SK-N-SH (cell line): ENCODE data around the gene TRAF4. TPM values are rescaled to one million over a fixed set of nuclear protein-coding genes. Genes with fewer than 3 reads are reported as not detected.

Experiments used
- CTCF ChIA-PET: fragments of 300-600, 350-600 bp; formaldehyde crosslinking; extraction: SDS; loops from one replicate; lab custom pipeline; 2021; lab: Yijun Ruan, JAX
- POLR2A ChIA-PET: fragments of 350-600 bp; sonication (Branson Sonifier 250); formaldehyde crosslinking; extraction: SDS; loops from one replicate; lab custom pipeline; 2020; ENCODE audit warnings: antibody characterized with exemption, inconsistent platforms; lab: Yijun Ruan, JAX
- DNase-seq: peaks from one replicate; pipeline ENCODE4 v3.0.0; 2012
- H2AFZ ChIP-seq: fragments of 200-600 bp; sonication (generic); 2 replicates; pipeline ENCODE4 v1.8.1; 2016; ENCODE audit warnings: antibody characterized with exemption, mild to moderate bottlenecking, low read depth
- H3F3A ChIP-seq: fragments of 200-600 bp; sonication (generic); replicated peaks from 2 replicates; pipeline ENCODE3; 2016; ENCODE audit warnings: antibody characterized with exemption, mild to moderate bottlenecking; ENCODE audit not compliant: insufficient read depth
- H3K27ac ChIP-seq, 2 experiments: fragments of 200-500 bp in 1 of 2; fragments of 200-600 bp in 1 of 2; sonication (Bioruptor generic) in 1 of 2; sonication (generic), shearing (Covaris generic) in 1 of 2; 2 replicates each; pipeline versions ENCODE4 v1.5.1 to v1.6.1; 2014 to 2016; ENCODE audit warnings: low read depth in 2 of 2, inconsistent platforms in 1 of 2, low read length in 1 of 2, mild to moderate bottlenecking in 1 of 2, mixed read lengths in 1 of 2
- H3K27me3 ChIP-seq: fragments of 200-600 bp; sonication (generic), shearing (Covaris generic); 2 replicates; pipeline ENCODE4 v1.6.1; 2016; ENCODE audit warnings: mixed run types; ENCODE audit not compliant: insufficient read depth
- H3K36me3 ChIP-seq, 2 experiments: fragments of 200-500 bp in 1 of 2; fragments of 200-600 bp in 1 of 2; sonication (Bioruptor generic) in 1 of 2; sonication (generic) in 1 of 2; replicated peaks in 1 of 2; 2 replicates each; pipeline versions ENCODE3 to v1.5.1; 2014 to 2016; ENCODE audit warnings: low read length in 1 of 2, mild to moderate bottlenecking in 1 of 2; ENCODE audit not compliant: insufficient read depth in 2 of 2, control insufficient read depth in 1 of 2
- H3K4me1 ChIP-seq, 2 experiments: fragments of 200-500 bp in 1 of 2; fragments of 200-600 bp in 1 of 2; sonication (Bioruptor generic) in 1 of 2; sonication (generic), shearing (Covaris generic) in 1 of 2; 2 replicates each; pipeline versions ENCODE4 v1.5.1 to v1.6.1; 2014 to 2016; ENCODE audit warnings: low read depth in 1 of 2, low read length in 1 of 2, mixed run types in 1 of 2; ENCODE audit not compliant: insufficient read depth in 2 of 2, control insufficient read depth in 1 of 2
- H3K4me2 ChIP-seq: fragments of 200-600 bp; sonication (generic), shearing (Covaris generic); 2 replicates; pipeline ENCODE4 v1.6.1; 2017; ENCODE audit warnings: mixed run types
- H3K4me3 ChIP-seq, 2 experiments: fragments of 200-500 bp in 1 of 2; fragments of 200-600 bp in 1 of 2; sonication (Bioruptor generic) in 1 of 2; sonication (generic), shearing (Covaris generic) in 1 of 2; 2 replicates each; pipeline versions ENCODE4 v1.5.1 to v1.8.1; 2014 to 2016; ENCODE audit warnings: low read depth in 2 of 2, inconsistent platforms in 1 of 2, low read length in 1 of 2, mild to moderate bottlenecking in 1 of 2, mixed read lengths in 1 of 2, moderate library complexity in 1 of 2
- H3K79me2 ChIP-seq: fragments of 200-600 bp; sonication (generic); 2 replicates; pipeline ENCODE4 v1.8.1; 2017; ENCODE audit warnings: mild to moderate bottlenecking; ENCODE audit not compliant: insufficient read depth
- H3K9ac ChIP-seq: fragments of 200-600 bp; sonication (generic); 2 replicates; pipeline ENCODE4 v1.6.1; 2017; ENCODE audit warnings: mixed run types
- H3K9me2 ChIP-seq: fragments of 200-600 bp; sonication (generic); 2 replicates; pipeline ENCODE4 v1.6.1; 2017; ENCODE audit warnings: mixed run types
- H3K9me3 ChIP-seq: fragments of 200-600 bp; sonication (generic); 2 replicates; pipeline ENCODE4 v1.6.1; 2017; ENCODE audit warnings: mixed run types, mild to moderate bottlenecking, moderate library complexity
- H4K20me1 ChIP-seq: fragments of 200-600 bp; sonication (generic); 2 replicates; pipeline ENCODE4 v1.6.1; 2017; ENCODE audit warnings: mild to moderate bottlenecking, mixed run types; ENCODE audit not compliant: insufficient read depth
- CHD2 ChIP-seq: fragments of 150-350 bp; IDR thresholded peaks from 2 replicates; pipeline ENCODE4 v1.6.1; 2018; ENCODE audit warnings: low read length; ENCODE audit not compliant: partially characterized antibody
- ELF1 ChIP-seq: IDR thresholded peaks from 2 replicates; pipeline ENCODE4 v1.4.0; 2012
- EZH2phosphoT487 ChIP-seq: fragments of 200-600 bp; sonication (generic); IDR thresholded peaks from 2 replicates; pipeline ENCODE4 v1.6.1; 2017; ENCODE audit warnings: low read depth, mixed run types, mild to moderate bottlenecking, antibody characterized with exemption, moderate library complexity, borderline replicate concordance
- FOSL2 ChIP-seq: IDR thresholded peaks from 2 replicates; pipeline ENCODE4 v1.4.0; 2012; ENCODE audit warnings: low read depth, mild to moderate bottlenecking, moderate library complexity, borderline replicate concordance
- FOXJ3 ChIP-seq: sonication (generic); formaldehyde crosslinking; IDR thresholded peaks from 2 replicates; pipeline ENCODE4 v1.5.1; 2020; ENCODE audit warnings: mild to moderate bottlenecking, missing genetic modification reagents
- FOXM1 ChIP-seq: IDR thresholded peaks from 2 replicates; pipeline ENCODE4 v1.4.0; 2012; ENCODE audit warnings: low read depth, mild to moderate bottlenecking
- GABPA ChIP-seq: IDR thresholded peaks from 2 replicates; pipeline ENCODE4 v1.4.0; 2012; ENCODE audit warnings: low read depth, mild to moderate bottlenecking
- MXI1 ChIP-seq: IDR thresholded peaks from 2 replicates; pipeline ENCODE4 v1.6.1; 2012; ENCODE audit warnings: mild to moderate bottlenecking, low read depth, low read length, improper control_type of control experiment
- NFIC ChIP-seq: IDR thresholded peaks from 2 replicates; pipeline ENCODE4 v1.4.0; 2012; ENCODE audit warnings: borderline replicate concordance
- NRF1 ChIP-seq: IDR thresholded peaks from 2 replicates; pipeline ENCODE4 v1.6.1; 2012; ENCODE audit warnings: low read depth, mild to moderate bottlenecking, low read length
- POLR2AphosphoS5 ChIP-seq: IDR thresholded peaks from 2 replicates; pipeline ENCODE4 v1.6.1; 2012; ENCODE audit warnings: low read depth, low read length
- RCOR1 ChIP-seq: fragments of 150-350 bp; IDR thresholded peaks from 2 replicates; pipeline ENCODE4 v1.6.1; 2017; ENCODE audit warnings: antibody characterized with exemption, low read length
- REST ChIP-seq: IDR thresholded peaks from 2 replicates; pipeline ENCODE4 v1.6.1; 2012; ENCODE audit warnings: mild to moderate bottlenecking, low read depth, low read length, moderate library complexity
- RFX5 ChIP-seq: IDR thresholded peaks from 2 replicates; pipeline ENCODE4 v1.6.1; 2012; ENCODE audit warnings: mild to moderate bottlenecking, improper control_type of control experiment, low read length
- RXRA ChIP-seq: IDR thresholded peaks from 2 replicates; pipeline ENCODE4 v1.4.0; 2012; ENCODE audit warnings: low read depth, mild to moderate bottlenecking, borderline replicate concordance
- SIN3A ChIP-seq: IDR thresholded peaks from 2 replicates; pipeline ENCODE4 v1.6.1; 2012; ENCODE audit warnings: low read depth, mild to moderate bottlenecking, low read length, moderate library complexity, borderline replicate concordance
- SMC3 ChIP-seq: IDR thresholded peaks from 2 replicates; pipeline ENCODE4 v1.6.1; 2012; ENCODE audit warnings: low read depth, low read length, improper control_type of control experiment
- TAF1 ChIP-seq: IDR thresholded peaks from 2 replicates; pipeline ENCODE4 v1.6.1; 2012; ENCODE audit warnings: low read depth, mild to moderate bottlenecking, low read length, moderate library complexity, borderline replicate concordance
- USF1 ChIP-seq: IDR thresholded peaks from 2 replicates; pipeline ENCODE4 v1.4.0; 2012; ENCODE audit warnings: low read depth, borderline replicate concordance
- YY1 ChIP-seq: IDR thresholded peaks from 2 replicates; pipeline ENCODE4 v1.4.0; 2012; ENCODE audit warnings: low read depth, mild to moderate bottlenecking
- WGBS: methylation state at CpG from one replicate; pipeline ENCODE4 v1.1.6; 2017; ENCODE audit warnings: low lambda C conversion rate; 5-methylcytosine and 5-hydroxymethylcytosine counted together
- polyA plus RNA-seq, 3 experiments: library from polyadenylated mRNA; depleted of rRNA; stranded (reverse); fragments of >200 nt; gene quantifications; 2 replicates each; pipeline ENCODE4 v1.2.3, GENCODE V29; 2012
- TF ChIP-seq, protein P1 (sequence below): fragments of 150-350 bp; IDR thresholded peaks from 2 replicates; pipeline ENCODE4 v1.6.1; 2017; ENCODE audit warnings: antibody characterized with exemption, low read length, low read depth, borderline replicate concordance

Gene TRAF4
- polyA plus RNA-seq, 1 of the 3 experiments (the other 2 are of a cell fraction) = 95.7 TPM

- TF ChIP-seq REST = no peak
- TF ChIP-seq RFX5 = 0 out of 2 replicates have a peak, but pooled peaks have one; percentile 45
- no peak for TF ChIP-seq FOXM1
- TF ChIP-seq YY1 = peak; percentile 22; the same call in 1 of the 2 replicates
- TF ChIP-seq ELF1 = no peak
- no peak for TF ChIP-seq FOSL2
- TF ChIP-seq GABPA = 0 out of 2 replicates have a peak, but pooled peaks have one; percentile 6
- no peak for TF ChIP-seq USF1
- no peak for TF ChIP-seq SIN3A
- TF ChIP-seq CHD2 = peak; percentile 59
- no peak for TF ChIP-seq RXRA
- TF ChIP-seq MXI1 = peak; percentile 35; the same call in 1 of the 2 replicates
- TF ChIP-seq, all 33 proteins: peak for 17
Measured at GRCh38 chr17:28743243-28744103, at the start of gene TRAF4 (continued).

- no peak overlapping the region for H3K4me2 ChIP-seq
- H3K9me3 ChIP-seq = no peaks in the 10 kb centered on the region
- peaks cover 60 to 88% of the 10 kb centered on the region in 2 experiments for H3K36me3 ChIP-seq
- no peak for DNase-seq
- POLR2A ChIA-PET = no interaction called here
- H3K4me1 ChIP-seq = no peaks in the 10 kb centered on the region
- H2AFZ ChIP-seq = no peak overlapping the region
- no peaks in the 10 kb centered on the region for H4K20me1 ChIP-seq
- H3K79me2 ChIP-seq = no peaks in the 10 kb centered on the region
- no peak overlapping the region for H3K4me3 ChIP-seq
- H3F3A ChIP-seq = no peaks in the 10 kb centered on the region
- no peaks in the 10 kb centered on the region for H3K9me2 ChIP-seq
- no peak overlapping the region for H3K27ac ChIP-seq
- TF ChIP-seq TAF1 (no peak), EZH2phosphoT487 (no peak), CHD2 (no peak), YY1 (no peak), SMC3 (no peak), NRF1 (no peak), RFX5 (no peak), RCOR1 (no peak), FOXJ3 (CRISPR knock-in tag) (no peak), POLR2AphosphoS5 (no peak), NFIC (no peak)
- TF ChIP-seq, protein P1, sequence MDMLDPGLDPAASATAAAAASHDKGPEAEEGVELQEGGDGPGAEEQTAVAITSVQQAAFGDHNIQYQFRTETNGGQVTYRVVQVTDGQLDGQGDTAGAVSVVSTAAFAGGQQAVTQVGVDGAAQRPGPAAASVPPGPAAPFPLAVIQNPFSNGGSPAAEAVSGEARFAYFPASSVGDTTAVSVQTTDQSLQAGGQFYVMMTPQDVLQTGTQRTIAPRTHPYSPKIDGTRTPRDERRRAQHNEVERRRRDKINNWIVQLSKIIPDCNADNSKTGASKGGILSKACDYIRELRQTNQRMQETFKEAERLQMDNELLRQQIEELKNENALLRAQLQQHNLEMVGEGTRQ = no peak
- 80% methylated on average over 6 of the region's 6 CpGs for WGBS
- CTCF ChIA-PET = no interaction called here
- no peaks in the 10 kb centered on the region for H3K27me3 ChIP-seq
- H3K9ac ChIP-seq = no peak overlapping the region
Measured at GRCh38 chr17:28698253-28698941, 45.4 kb upstream of the TRAF4 start.
